SHP77 treated with DMSO at 0.1 percent for 48 hours (cell line): ENCODE data around the gene IGF1R.

Experiments used
- DNase-seq: peaks from one replicate; lab custom pipeline; 2025; lab: John Stamatoyannopoulos, UW

Gene IGF1R

GRCh38 chr15:98671060-98672008, 23.0 kb downstream of the IGF1R start:
- DNase-seq = no peak

DNA sequence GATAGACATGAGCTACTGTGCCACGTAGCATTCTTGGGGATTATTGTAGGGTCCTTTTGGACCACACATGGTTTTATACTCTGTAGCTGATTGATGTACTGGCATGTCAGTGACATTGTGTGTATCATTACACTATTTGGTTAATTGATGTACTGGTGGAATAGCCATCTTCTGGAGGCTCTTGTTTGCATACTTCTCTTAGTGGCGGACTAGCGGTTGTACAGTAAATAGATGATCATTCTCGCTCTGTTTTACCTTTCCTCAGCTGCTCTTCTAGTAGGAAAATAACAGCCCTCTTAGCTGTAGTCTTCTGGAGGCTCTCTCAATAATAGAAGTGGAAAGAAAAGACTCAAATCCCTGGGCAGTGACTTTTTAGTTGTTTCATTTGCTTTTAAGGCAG, 24.8 kb downstream of the IGF1R start:
- no peak for DNase-seq

DNA sequence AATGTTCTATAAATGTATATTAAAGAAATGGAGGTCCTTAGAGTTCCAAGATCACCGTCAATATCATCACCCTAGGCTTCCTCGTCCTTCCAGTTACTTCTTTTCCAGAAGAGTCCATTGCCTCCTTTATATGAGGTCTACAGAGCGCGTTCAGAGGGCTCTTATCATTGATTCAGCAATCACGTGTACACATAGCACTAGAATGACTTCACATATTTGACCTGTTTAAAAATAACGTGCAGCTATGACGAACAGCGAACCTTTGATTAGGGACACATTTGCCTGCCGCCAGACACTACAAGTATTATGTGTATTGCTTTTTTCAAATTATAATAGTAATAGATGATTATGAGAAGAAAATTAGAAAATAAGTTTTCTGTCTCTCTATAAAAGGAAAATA, 26.0 kb downstream of the IGF1R start:
- no peak for DNase-seq

DNA sequence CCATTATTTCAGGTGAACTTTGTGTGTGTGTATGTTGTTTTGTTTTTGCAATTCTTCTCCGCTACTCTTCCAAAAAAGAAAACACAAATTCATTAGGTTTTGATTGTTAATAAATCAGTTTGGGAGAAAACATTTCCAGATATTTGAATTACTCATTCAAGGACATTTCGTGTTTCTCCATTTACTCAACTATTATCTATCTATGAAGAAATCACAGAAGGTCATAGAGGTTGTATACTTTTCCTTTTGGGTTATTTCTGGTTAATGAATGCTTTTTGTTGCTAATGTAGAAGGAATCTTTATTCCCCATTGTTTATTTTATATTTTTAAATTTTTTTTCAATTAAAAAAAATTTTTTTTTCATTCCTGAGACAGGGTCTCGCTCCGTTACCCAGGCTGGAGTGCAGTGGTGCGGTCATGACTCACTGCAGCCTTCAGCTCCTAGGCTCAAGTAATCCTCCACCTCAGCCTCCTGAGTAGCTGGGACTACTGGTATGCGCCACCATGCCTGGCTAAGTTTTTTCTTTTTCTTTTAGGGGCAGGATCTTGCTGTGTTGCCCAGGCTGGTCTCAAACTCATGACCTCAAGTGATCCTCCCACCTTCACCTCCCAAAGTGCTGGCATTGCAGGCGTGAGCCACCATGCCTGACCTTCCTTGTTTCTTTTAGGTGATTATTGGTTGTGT, 28.4 kb downstream of the IGF1R start:
- DNase-seq = no peak

- no peak for DNase-seq
Observed at GRCh38 chr15:98677345-98678059, 29.2 kb downstream of the IGF1R start.

DNA sequence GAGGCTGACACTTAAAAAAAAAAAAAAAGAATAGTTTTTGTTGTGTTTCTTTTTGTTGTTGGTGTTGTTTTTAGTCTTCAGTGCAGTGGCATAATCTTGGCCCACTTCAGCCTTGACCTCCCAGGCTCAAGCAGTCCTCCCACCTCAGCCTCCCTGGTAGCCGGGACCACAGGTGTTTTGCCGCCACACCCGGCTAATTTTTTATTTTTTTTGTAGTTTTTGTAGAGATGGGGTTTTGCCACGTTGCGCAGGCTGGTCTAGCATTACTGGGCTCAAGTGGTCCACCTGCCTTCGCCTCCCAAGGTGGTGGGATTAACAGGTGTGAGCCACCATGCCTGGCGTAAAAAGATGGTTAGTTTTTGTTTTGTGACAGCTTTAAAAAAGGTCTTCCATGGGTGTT, 30.1 kb downstream of the IGF1R start:
- DNase-seq = no peak

- DNase-seq = no peak
Observed at GRCh38 chr15:98681061-98681460, 32.7 kb downstream of the IGF1R start.

DNA sequence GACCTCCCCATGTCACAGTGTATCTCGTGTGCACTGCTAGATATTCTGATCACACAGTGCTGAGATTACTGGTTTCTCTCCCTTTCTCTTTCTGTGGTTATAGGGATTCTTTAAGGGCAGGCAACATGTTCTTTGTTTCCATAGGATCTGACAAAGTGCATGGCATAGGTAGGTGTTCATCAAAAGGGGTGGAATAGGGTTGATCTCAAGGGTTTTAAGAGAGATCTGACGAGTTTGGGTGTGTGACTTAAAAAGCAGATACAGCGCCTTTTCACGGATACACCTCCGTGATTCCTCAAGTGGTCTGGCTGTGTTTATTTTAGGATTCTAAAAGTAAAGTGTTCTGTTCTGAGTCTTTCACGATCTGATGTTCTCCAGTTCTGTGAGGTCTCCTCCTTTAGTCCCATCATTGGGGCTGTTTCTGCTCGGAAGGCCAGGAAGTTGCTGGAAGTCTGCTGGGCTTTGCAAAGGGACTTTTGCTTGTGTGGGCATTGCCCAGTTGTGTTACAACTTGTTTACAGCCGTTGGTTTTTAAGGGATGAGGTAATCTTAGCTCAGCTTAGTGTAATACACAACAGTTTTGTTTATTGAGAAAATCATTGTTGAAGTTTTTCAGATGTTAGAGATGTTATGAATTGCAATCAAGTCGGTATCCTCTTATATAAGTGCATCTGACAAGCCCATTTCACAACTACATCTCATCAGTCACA, 34.8 kb downstream of the IGF1R start:
- no peak for DNase-seq

- DNase-seq = no peak
Observed at GRCh38 chr15:98683831-98684230, 35.5 kb downstream of the IGF1R start.

DNA sequence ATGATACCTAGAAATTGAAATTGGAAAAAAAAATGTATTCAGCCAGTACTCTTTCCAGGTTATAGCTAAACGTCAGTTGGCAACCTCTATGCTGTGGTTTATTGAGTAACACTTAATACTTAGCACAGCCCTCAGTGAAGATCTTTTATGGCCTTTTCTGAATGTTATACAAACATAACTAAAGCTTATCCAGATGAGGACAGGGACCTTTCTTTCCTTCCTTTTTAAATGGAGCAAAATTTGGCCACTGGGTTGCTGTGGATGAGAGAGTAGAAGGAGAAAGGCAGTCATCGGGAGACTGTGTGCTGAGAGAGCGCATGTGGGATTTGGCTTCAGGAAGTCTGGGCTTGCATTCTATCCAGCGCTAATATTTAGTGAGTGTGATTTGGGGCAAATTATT, 36.1 kb downstream of the IGF1R start:
- DNase-seq = no peak

GRCh38 chr15:98684995-98685525, 36.7 kb downstream of the IGF1R start:
- no peak for DNase-seq

- no peak for DNase-seq
Observed at GRCh38 chr15:98686983-98687382, 38.6 kb downstream of the IGF1R start.

DNA sequence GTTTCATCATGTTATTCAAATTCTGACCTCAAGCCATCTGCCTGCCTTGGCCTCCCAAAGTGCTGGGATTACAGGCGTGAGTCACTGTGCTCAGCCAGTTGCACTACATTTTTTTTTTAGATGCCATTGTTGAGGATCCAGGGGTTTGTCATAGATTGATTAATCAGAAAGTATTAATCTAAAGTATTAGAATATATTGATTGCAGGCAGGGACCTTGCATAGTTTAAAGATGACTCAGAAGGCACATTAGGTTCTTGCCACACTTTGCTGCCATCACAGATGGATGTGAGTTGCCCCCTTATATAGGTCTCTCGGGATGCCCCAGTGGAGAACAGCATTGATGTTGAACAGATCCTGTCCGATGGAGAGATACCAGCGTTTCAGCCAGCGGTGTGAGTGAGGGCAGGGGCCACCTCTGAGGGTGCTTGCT, 41.1 kb downstream of the IGF1R start:
- no peak for DNase-seq

DNA sequence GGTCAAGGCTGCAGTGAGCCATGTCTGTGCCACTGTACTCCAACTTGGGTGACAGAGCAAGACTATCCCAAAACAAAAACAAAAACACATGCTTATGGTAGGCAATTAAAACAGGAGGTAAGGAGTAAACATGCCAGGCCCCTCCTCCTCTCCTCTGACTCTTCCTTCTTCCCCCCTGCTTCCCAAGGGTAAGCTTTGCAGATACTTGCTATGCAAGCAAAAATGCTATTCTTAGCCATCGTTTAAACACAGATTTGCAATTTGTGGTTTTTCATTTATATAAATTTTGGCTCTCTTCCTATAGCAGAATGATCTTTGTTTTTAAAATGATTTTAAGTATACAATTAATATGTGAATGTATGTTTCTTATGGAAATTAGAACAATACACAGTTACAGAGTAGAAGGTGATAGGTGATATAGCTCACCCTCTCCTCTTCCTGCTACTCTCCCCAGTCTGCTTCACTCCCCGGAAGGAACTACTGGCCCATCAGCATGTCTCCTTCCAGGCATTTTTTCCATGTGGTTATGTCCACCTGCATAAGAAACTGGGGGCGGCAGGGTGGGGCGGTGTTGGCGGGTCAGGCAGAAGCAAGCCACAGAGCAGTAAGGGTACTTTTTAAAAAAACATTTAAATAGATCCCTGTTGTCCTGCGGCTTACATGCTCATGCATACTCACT, 42.1 kb downstream of the IGF1R start:
- DNase-seq = no peak

- DNase-seq = no peak
Observed at GRCh38 chr15:98692213-98692612, 43.9 kb downstream of the IGF1R start.

- no peak for DNase-seq
Observed at GRCh38 chr15:98694161-98694560, 45.8 kb downstream of the IGF1R start.

DNA sequence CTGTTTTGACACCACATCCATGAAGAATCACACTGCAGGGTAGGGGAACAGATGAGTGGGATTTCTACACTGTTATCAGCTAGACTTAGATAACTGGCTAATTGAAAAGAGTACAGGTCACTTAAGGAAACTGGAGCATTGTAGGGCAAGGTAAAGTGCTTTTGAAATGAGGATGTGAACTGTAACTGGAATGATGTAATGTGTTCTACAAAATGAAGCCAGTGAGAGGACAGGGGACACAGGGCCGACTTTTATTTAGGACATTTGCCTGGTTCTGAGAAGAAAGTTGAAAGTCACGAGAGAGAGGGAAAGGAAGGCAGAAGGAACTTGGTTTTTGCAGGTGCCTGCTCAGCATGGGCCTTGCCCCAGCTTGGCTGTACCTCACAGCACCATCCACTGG, 50.5 kb downstream of the IGF1R start:
- DNase-seq = no peak

DNA sequence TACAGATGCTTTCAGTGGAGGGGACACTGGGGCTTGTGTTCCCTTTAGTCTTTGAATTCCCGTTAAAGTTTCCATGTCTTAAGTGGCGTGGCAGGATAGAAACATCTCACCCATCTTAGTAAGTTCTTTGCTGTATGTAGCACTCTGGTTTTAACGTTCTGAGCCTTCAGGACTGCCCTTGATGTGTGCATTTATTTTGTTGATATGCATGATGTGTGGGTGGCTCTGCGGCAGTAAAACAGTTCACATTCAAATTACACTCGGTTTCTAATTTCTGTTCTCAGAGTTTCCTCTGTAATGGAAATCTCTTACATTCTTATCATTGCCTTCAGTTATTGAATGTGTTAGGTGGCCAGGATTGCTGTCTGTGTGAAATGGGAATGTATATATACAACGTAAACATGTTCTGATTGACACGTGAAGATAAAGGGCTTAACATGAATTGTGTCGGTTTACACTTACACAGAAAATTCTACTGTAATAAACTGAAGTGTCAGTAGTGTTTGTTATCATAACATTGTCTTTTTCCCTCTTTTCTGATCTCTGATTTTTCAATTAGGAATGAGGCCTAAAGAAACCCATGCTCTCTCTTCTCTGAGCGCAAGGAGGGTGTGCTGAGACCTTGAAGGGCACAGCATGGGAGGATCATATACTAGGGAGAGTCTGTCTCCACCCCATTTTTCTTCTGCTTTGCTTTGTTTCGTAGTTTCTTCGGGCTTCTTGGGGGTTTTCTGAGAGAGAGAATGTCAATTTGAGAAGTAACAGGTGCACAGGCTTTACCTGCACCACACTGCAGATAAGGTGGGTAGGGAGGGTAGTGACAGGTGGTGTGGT, 51.5 kb downstream of the IGF1R start:
- no peak for DNase-seq

- DNase-seq = no peak
Observed at GRCh38 chr15:98700519-98700918, 52.2 kb downstream of the IGF1R start.

DNA sequence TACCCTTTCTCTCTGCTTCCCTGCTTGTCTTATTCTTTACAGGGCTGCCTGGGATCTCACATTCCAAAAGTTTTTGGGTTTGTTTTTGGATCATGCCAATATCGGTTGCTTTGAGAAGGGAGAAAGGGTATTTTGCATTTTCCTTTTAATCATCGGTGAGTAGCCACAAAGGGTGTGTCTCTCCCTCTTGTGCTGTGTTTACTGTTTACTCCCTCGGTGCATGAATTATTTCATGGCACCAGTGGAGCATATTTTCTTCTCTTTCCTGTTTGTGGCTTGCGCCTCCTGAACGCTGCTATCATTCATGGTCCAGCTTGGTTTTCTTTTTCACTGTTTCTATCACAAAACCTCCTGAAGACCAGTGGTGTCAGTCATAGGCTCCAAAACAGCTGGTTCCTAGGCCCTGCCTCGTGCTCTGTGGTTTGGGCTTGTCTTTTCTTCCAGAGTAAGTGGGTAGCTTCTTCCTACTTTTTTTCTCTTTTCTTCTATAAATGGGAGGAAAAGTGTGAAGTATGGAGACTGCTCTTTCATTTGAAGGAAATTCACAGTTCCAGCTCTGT, 54.9 kb downstream of the IGF1R start:
- DNase-seq = no peak
